ENCODE data around the gene PDIA5. TPM values are rescaled to one million over a fixed set of nuclear protein-coding genes. Genes with fewer than 3 reads are reported as not detected.
A peak's percentile ranks its signal among the peaks of the same experiment; 100 is the strongest.

PDIA5 gene
- total and polyA plus RNA-seq, 8 donors: 19.8 to 29.3 (median 25.7) TPM

DNA sequence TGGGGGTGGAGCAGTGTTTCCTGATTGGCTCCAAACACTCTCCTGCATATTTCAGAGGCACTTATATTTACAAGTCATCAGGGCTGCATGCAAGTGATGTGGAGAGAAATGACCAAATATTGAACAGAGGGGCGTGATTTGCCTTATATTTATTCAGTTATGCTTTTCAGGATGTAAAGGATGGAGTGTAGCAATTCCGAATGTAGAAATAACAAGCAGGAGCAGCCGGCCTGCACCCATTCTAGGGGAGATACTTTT lies 19.8 kb upstream of the PDIA5 start:
- H3K9me3 ChIP-seq: no peaks in the 10 kb centered on the region
- DNase-seq (no peak), ATAC-seq (no peak), FAIRE-seq (no peak)
- TF ChIP-seq, protein P1, sequence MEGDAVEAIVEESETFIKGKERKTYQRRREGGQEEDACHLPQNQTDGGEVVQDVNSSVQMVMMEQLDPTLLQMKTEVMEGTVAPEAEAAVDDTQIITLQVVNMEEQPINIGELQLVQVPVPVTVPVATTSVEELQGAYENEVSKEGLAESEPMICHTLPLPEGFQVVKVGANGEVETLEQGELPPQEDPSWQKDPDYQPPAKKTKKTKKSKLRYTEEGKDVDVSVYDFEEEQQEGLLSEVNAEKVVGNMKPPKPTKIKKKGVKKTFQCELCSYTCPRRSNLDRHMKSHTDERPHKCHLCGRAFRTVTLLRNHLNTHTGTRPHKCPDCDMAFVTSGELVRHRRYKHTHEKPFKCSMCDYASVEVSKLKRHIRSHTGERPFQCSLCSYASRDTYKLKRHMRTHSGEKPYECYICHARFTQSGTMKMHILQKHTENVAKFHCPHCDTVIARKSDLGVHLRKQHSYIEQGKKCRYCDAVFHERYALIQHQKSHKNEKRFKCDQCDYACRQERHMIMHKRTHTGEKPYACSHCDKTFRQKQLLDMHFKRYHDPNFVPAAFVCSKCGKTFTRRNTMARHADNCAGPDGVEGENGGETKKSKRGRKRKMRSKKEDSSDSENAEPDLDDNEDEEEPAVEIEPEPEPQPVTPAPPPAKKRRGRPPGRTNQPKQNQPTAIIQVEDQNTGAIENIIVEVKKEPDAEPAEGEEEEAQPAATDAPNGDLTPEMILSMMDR (IDR thresholded peaks at IDR 0.05): no peak
- no peaks in the 10 kb centered on the region for H3K4me1 ChIP-seq
- no peak overlapping the region for H3K27ac ChIP-seq
- 91 to 96% methylated on average over 3 of the region's 3 CpGs for WGBS, 2 donors
- H3K36me3 ChIP-seq: no peaks in the 10 kb centered on the region
- intact Hi-C loops (cut with DNase I): no loop called here
- no peaks in the 10 kb centered on the region for H3K27me3 ChIP-seq
- no peak overlapping the region for H3K4me3 ChIP-seq

DNA sequence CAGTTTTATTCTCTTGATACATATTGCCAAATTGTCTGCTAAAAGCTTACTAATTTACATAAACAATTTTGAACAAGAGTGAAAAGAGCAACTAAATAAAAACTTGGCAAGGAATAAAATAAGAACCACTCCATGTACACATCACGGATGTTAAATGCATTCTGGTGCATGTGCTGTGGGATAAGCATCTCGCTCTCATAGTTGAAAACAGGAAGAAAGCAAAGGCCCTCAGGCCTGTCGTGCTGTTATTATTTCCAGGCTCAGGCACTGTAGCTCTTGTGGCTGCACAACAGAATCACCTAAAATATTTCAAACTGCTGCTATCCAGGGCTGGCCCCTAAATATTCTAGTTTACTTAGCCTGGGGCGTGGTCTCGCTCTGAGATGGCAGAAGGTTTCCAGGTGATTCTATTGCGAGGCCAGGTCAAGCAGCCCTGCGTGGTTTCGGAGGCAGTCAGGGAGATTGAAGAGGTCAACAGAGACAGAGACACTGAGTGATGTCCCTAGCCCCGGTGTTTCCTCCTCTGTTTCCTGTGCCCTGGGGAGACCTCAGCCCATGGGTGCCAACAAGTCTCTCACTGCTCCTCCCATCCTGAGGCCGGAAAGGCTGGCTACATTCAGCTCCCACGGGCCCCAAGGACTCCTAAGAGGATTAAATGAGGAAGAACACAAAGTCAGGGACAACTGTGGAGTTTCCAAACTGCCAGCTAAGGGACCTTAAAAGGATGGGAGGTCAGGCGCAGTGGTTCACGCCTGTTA lies 18.2 kb upstream of the PDIA5 start:
- FAIRE-seq: no peak
- H3K4me3 ChIP-seq: no peak overlapping the region
- intact Hi-C loops (cut with DNase I): no loop called here
- H3K4me1 ChIP-seq: peaks cover 0 to 9% (median 4%) of the 10 kb centered on the region in 3 donors
- no peaks in the 10 kb centered on the region for H3K36me3 ChIP-seq
- no peak for ATAC-seq
- no peak for DNase-seq
- H3K27me3 ChIP-seq: no peaks in the 10 kb centered on the region
- WGBS, 2 donors: 89% methylated on average over 13 of the region's 13 CpGs
- H3K9me3 ChIP-seq: no peaks in the 10 kb centered on the region
- TF ChIP-seq, protein P1 (IDR thresholded peaks at IDR 0.05): no peak
- H3K27ac ChIP-seq: no peak overlapping the region

DNA sequence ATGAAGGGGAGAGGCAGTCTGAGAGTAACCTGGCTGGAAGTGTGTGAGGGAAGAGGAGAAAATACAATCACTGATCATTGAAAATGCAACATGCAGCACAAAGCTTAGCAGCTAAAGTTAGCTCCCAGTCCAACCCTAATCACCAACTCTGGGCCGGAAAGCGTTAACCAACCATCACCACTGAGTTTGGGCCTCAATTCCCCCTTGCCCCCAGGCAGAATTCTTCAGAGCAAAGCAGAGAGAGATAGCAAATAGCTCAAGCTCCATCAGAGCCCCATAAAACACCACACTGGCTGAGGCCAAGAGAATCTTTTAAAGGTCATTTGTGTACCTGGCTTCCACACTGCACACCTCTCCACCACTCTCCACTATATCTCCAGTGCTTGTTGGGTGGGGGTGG lies 16.2 kb upstream of the PDIA5 start:
- Histone ChIP-seq H3K36me3 (no peaks in the 10 kb centered on the region), H3K9me3 (no peaks in the 10 kb centered on the region), H3K27ac (no peak overlapping the region), H3K4me3 (no peak overlapping the region), H3K27me3 (no peaks in the 10 kb centered on the region), H3K4me1 (peaks cover 0 to 9% (median 4%) of the 10 kb centered on the region in 3 donors)
- DNase-seq (no peak), ATAC-seq (no peak), FAIRE-seq (no peak)
- intact Hi-C loops (cut with DNase I): no loop called here
- TF ChIP-seq, protein P1 (IDR thresholded peaks at IDR 0.05): no peak
- WGBS, 2 donors: 91 to 100% methylated on average over 2 of the region's 2 CpGs

DNA sequence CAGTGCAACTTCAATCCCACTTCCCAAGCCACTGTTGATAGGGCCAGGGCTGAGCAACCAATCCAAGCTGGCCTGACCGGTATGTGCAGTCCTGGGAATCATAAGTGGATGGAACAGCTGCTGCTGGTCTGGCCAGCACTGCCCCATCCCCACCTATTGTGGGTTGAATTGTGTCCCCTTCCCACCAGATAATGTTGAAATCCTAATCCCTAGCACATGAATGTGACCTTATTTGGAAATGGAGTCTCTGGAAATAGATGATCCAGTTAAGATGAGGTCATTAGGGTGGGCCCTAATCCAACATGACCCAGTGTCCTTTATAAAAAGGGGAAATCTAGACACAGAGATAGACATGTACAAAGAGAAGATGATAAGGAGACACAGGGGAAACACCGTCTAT lies 13.7 kb upstream of the PDIA5 start:
- H3K4me1 ChIP-seq: peaks cover 0 to 9% (median 4%) of the 10 kb centered on the region in 3 donors
- ATAC-seq (peak; percentile 97 to 99 (median 98)), FAIRE-seq (no peak), DNase-seq (peak in 4 of 6 donors; percentile 52 to 80 (median 76))
- H3K36me3 ChIP-seq: no peaks in the 10 kb centered on the region
- intact Hi-C loops (cut with DNase I): no loop called here
- no peak overlapping the region for H3K27ac ChIP-seq
- TF ChIP-seq, protein P1 (IDR thresholded peaks at IDR 0.05): no peak
- no peaks in the 10 kb centered on the region for H3K27me3 ChIP-seq
- H3K9me3 ChIP-seq: no peaks in the 10 kb centered on the region
- WGBS, 2 donors: 38 to 42% methylated on average over 2 of the region's 2 CpGs
- no peak overlapping the region for H3K4me3 ChIP-seq

DNA sequence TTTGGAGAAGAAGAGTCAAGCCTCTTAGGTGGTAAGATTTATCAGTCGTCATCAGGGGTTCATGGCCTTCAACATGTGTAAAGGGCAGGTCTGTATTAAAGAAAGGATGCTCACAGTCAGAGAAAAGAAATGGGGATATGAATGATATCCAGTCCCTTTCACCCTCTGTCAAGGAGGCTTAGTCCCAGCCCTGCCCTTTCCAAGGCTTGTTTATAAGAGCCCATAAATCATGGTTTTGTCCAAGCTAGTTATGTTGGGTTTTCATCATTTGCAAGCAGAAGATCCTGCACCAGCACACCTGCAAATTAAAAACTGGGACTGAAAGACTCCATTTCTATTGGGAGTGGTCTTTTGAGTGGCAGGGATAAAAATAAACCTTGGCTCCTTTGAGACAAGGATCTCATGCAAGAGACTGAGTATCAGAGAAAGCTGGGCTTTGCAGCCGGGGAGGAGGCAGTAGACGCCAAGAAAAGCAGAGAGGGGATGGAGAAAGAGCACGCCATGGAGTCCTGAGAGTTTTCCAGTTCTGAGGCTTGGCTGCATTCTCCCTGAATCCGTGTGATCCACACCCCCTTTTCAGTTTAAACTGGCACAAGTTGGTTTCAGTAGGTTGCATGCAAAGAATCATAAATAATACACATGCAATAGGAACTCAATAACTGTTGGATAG lies 12.6 kb upstream of the PDIA5 start:
- TF ChIP-seq, protein P1 (IDR thresholded peaks at IDR 0.05): no peak
- ATAC-seq (no peak), DNase-seq (no peak), FAIRE-seq (no peak)
- Histone ChIP-seq H3K4me1 (peaks cover 0 to 9% (median 4%) of the 10 kb centered on the region in 3 donors), H3K27me3 (no peaks in the 10 kb centered on the region), H3K4me3 (no peak overlapping the region), H3K27ac (no peak overlapping the region), H3K9me3 (no peaks in the 10 kb centered on the region), H3K36me3 (no peaks in the 10 kb centered on the region)
- intact Hi-C loops (cut with DNase I): no loop called here
- 86 to 90% methylated on average over 5 of the region's 5 CpGs for WGBS, 2 donors
